Non-pigmented ciliary epithelial cell (primary cell): Measurements from ENCODE around the gene FNBP1L.

ENCODE experiments used
- DNase-seq: peaks from one replicate; pipeline ENCODE4 v3.0.0-alpha.2; 2010; ENCODE audit warnings: low read depth

Gene FNBP1L

GRCh38 chr1:93592551-93592949 lies 144.6 kb downstream of the FNBP1L start:
- no peak for DNase-seq

- no peak for DNase-seq
Observed at GRCh38 chr1:93593854-93594602, 146.1 kb downstream of the FNBP1L start.

GRCh38 chr1:93594603-93594880 lies 146.6 kb downstream of the FNBP1L start:
- no peak for DNase-seq

GRCh38 chr1:93595266-93595665 lies 147.3 kb downstream of the FNBP1L start:
- no peak for DNase-seq

GRCh38 chr1:93595743-93596142 lies 147.8 kb downstream of the FNBP1L start:
- DNase-seq: no peak

- no peak for DNase-seq
Observed at GRCh38 chr1:93596329-93597089, 148.6 kb downstream of the FNBP1L start.

GRCh38 chr1:93597709-93598108 lies 149.8 kb downstream of the FNBP1L start:
- no peak for DNase-seq

GRCh38 chr1:93598396-93598795 lies 150.5 kb downstream of the FNBP1L start:
- DNase-seq: no peak

GRCh38 chr1:93598861-93599439 lies 151.0 kb downstream of the FNBP1L start:
- DNase-seq: no peak

- DNase-seq: no peak
Observed at GRCh38 chr1:93599479-93599878, 151.6 kb downstream of the FNBP1L start.

GRCh38 chr1:93600663-93601062 lies 152.7 kb downstream of the FNBP1L start:
- no peak for DNase-seq

GRCh38 chr1:93601686-93602085 lies 153.8 kb downstream of the FNBP1L start:
- DNase-seq: no peak

- DNase-seq: no peak
Observed at GRCh38 chr1:93602101-93602500, 154.2 kb downstream of the FNBP1L start.

GRCh38 chr1:93603106-93603505 lies 155.2 kb downstream of the FNBP1L start:
- no peak for DNase-seq

GRCh38 chr1:93603601-93604000 lies 155.7 kb downstream of the FNBP1L start:
- DNase-seq: no peak
